Inflammatory macrophage treated with lipopolysaccharide for 1 hour (primary cell): Measurements from ENCODE around the gene HHIPL1.
A peak's percentile ranks its signal among the peaks of the same experiment; 100 is the strongest.

Experiments used
- DNase-seq, 2 donors: peaks; one replicate each; pipeline ENCODE4 v3.0.0-alpha.2; 2020 to 2022

Gene HHIPL1

DNA sequence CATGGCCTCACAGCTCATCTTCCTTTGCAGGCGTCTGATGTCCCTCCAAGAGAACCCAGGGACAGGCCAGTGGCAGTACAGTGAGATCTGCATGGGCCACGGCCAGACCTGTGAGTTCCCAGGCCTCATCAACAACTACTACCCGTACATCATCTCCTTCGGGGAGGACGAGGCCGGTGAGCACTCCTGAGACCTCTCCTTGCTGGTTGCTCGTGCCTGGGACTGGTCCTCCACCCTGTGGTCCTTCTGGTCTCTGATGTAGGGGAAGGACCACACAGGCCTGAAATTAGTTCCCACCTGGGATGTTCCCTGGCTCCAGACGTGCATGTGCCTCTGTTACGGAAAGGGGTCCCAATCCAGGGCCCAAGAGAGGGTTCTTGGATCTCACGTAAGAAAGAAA, 17.9 kb downstream of the HHIPL1 start:
- no peak for DNase-seq

DNA sequence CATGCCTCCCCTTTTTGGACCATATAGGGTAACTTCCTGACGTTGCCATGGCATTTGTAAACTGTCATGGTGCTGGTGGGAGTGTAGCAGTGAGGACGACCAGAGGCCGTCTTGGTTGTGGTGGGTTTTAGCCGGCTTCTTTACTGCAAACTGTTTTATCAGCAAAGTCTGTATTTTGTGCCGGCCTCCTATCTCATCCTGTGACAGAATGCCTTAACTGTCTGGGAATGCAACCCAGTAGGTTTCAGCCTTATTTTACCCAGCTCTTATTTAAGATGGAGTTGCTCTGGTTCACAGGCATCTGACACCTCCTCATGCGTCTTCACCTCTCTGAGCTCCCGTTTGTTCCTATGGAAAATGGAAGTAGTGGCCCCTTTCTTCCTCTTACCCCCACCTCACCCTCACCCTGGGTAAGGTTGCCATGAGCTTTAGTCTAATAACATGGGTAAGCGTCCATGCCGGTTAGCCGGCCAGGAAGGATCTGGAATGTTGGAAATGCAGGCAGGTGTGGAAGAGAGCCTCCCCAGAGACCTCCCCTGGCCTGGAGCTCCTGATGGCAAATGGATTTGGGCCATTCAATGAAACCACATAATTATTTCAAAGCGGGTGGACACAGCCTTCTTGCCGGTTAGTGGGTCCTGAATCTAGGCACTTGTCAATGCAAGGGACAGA, 18.6 kb downstream of the HHIPL1 start:
- no peak for DNase-seq

DNA sequence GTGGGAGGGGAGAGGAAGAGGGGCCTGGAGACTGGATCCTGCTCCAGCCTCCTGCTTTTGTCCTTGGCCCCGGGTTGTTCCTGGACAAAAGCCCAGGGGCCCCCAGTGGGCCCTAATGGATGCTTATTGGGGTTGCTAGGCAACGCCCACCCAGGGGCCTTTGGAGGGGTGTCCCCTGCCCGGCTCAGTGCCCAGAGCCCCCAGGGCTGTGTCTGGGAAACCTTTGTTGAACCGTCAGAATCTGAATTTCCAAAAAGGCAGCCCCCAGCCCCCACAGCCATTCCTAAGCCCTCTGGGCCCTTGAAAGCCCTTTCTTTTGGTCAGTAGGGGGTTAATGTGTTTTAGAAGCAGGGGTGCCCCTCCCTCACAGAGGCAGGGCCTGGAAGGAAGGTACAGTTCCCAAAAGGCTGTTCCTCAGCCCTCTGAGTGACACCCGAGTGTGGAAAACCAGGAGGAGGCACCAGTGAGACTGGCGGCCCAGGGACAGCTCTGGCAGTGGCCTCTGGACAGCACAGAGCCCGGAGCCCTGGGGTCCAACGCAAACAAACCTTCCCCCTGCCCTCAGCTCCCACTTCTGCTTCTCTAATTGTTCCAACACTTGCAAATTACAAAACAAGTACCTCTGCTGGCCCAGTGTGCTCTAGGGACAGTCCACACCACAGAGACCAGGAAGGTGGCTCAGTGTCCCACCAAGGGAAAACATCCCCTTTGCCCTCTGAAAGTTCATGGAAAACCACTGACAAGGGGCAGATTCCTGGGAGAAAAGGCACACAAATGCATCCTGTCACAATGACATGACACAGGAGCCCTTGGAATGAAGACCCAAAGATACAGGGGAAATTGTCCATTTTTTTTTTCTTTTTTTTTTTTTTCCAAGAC, 19.4 kb downstream of the HHIPL1 start:
- DNase-seq = no peak

DNA sequence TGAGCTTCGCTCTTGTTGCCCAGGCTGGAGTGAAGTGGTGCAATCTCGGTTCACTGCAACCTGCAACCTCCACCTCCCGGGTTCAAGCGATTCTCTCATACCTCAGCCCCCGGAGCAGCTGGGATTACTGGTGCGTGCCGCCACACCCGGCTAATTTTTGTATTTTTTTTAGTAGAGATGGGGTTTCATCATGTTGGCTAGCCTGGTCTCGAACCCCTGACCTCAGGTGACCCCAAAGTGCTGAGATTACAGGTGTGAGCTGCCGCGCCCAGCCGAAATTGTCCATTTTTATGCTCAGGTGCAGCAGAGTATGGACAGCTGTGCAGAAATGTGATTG, 20.0 kb downstream of the HHIPL1 start:
- DNase-seq = no peak

DNA sequence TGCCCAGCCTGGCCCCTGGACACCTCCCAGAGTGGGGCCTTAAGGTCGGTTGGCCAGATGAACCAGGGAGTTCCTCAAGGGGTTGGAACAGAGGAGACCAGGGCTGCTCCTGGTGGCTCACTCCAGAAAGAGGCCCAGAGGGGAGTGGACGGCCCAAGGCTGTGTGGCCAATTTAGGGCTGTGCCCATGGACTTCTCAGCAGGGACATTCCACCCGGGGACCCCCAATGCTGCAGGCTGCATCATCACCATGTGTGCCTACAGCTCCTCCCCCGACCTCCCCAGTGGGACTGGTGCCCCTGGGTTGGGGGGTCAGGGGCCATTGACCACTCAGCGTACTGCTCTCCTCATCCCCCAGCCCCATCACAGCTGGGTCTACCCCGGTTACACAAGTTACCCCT, 21.6 kb downstream of the HHIPL1 start:
- no peak for DNase-seq

DNA sequence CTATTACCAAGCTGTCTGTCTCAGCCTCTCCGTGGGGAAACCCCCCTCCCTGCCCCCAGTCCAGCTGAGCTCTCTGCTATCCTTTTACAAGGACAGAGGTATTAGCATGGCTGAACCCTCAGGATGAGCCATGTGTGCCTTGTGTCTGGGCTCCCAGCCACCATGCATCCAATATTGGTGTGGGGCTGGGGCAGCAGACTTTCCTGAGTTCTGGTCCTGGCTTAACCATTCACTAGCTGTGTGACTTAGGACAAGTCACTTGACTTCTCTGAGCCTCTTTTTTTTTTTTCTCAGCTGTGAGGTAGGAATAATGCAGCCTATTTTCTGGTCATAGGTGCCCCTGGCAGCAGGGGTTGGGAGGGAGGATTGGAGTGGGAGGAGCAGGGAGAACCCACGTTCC, 22.1 kb downstream of the HHIPL1 start:
- no peak for DNase-seq

DNA sequence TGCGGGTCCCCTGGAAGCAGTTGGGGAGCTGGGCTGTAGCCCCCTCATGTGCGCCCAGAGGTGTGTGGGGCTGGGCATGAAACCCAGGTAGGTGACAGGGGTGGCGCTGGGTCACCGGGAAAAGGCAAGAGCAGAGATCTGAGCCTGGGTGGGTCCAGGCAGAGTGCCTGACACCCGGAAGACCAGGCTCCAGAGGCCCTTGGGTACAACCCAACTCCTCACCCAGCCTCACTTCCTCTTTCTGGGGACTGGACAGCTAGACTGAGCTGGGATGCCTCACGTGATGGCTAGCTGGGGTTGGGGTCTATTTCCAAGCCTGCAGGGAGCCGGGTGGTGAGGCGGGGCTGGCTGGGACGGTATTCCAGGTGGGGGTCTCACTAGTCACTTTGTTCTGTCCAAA, 22.9 kb downstream of the HHIPL1 start:
- DNase-seq = no peak

DNA sequence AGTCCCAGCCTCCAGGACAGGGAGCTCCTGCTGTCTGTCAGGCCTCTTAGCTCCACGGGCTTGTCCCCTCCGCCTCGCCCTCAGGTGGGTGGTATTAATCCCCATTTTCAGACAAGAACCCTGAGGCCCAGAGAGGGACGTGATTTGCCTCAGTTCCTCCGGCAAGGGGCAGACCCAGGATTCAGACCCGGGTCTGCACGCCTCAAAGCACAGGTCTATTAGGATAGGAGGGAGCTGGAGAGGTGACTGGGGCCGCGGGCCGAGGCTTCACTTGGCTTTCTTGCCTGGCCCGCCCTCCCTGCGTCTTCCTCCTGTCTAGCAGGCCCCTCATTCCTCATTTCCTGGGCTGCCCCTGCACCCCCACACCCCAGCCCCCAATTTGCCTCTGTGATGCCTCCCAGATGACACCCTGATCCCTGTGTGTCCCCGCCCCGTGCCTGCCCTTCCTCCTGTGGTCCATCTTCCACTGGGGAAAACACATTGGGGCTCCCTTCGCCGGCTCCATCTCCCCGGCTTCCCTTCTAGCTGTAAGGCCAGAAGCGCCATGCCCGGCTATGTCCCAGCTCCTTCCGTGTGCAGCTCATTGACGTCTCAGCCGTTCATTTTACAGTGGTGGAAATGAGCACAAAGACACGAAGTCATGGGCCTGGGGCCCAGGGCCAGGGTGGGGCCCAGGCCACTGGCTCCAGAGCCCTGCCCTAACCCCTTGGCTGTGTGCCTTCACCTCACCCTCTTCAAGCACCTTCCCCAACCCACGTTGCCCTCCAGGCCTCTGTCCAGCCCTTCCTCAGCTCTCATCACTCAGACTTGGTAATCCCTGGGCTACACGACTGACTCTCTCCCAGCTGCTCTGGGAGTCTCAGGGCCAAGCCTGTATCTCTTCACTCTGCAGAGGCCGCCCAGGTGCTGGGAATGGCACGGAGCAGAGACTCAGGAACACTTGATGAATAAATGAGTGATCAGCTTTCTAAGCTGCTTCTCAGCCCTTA, 23.7 kb downstream of the HHIPL1 start:
- DNase-seq = no peak

DNA sequence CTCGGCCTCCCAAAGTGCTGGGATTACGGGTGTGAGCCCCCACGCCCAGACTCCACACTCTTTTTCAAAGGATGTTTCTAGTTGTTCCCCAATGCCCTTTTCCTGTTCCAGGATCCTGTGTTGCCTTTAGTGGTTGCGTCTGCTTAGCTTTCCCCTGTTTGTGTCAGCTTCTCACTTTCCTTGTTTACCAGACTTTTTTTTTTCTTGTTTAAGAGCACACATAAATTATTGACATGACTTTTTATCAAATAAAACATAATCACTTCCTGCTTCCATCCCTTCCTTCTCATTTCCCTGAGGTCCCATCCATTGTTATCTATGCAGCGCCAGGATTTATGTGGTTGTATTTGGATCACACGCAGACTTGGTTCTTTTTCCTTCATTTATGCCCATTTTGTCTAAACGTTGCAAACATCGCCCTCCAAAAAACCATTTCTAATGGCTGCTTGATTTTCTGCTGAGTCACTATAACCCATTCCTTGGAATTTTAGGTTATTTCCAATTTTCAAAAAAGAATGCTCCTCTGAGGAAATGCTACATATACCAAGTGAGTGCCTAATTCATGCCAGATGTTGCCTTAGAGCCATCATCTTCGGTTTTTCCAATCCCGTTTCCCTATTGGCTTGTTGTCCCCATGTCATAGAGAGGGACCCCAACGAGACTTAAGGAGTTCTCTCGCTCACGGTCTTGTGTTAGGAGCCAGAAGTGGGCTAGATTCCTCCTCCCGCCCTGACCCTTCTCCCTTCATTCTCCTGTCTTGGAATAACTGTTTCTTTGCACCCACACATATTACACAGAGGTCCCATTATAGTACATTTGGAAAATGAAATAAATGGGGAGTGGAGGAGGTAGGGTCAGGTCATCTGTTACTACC, 25.7 kb downstream of the HHIPL1 start:
- peak in 1 of 2 donors; percentile 10 for DNase-seq

DNA sequence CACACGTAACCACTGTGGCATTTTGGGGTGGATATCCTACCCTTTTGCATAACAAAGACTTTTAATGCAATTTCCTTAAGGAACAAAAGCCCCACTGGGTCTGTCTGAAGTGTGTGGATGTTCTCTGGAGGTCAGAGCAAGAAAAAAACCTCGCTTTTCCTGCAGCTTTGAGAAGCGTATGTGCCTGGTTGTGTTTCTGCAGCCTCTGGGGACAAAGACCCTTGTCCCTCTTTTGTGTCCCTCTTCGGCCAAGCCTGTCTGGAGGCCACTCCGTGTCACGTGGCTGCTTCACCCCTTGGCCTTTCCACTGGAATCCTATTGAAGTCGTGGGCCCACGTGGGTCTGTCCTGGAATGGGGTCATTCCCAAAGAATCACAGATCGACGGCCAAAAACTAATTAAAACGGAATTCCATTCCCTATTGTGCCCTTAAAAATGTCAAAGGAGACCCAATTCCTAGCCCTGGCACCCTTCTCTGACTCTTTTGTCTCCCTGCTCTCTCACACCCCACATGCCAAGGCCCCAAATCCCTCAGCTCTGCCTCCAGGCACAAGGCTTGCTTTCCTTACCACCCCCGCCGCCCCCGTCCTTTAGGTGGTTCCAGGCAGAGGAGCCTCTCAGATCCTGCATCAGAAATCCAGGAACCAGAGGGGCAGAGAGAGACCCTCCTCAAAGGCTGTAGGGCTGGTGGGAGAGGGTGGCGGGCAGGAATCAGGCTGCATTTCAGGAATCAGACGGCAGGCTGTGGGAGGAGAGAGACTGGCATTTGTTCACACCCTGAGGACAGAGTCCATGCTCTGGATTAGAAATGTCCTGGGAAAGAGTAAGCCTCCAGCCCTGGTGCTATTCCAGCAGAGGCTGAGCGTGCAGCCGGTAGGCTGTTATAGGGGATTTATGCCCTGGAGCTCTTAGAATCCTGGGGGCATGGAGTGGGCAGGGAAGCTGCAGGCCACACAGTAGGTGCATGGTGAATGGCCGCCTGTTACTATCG, 26.6 kb downstream of the HHIPL1 start:
- peak in 1 of 2 donors; percentile 15 for DNase-seq

DNA sequence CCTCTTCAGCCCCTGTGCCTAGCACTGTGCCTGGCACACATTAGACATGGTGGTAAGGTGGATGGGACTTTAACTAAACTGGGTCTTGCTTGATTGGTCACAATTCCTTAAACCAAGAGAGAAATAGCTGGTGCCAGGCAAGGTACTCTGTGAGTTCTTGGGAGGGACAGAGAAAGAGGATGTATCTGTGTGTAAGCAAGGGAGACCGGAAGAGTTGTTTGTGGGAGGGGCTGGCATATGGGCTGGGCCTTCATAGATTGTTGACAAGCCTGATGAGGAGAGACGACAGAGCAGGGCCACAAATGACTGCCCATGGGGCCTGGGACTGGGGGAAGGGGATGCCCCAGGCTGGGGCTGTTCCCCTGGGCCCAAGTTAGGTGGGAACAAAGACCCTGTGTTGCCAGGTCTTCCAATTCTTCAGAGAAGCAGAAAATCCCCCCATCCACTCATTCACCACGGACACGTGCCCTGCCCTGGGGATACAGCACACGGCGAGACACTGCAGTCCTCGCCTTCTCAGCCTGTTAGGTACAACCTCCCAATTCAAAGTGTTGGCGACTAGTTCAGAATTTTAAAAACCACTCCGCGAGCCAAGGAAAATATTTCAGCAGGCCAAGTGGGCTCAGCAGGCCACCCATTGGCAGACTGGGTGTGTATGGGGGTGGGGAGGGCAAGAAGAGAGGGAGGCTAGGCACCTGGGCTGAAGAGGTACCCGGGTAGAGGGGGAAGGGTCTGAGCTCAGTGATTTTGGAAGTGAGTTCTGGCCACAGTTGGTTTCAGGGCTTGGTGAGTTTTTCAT, 27.8 kb downstream of the HHIPL1 start:
- peak; percentile 13 to 32 for DNase-seq

DNA sequence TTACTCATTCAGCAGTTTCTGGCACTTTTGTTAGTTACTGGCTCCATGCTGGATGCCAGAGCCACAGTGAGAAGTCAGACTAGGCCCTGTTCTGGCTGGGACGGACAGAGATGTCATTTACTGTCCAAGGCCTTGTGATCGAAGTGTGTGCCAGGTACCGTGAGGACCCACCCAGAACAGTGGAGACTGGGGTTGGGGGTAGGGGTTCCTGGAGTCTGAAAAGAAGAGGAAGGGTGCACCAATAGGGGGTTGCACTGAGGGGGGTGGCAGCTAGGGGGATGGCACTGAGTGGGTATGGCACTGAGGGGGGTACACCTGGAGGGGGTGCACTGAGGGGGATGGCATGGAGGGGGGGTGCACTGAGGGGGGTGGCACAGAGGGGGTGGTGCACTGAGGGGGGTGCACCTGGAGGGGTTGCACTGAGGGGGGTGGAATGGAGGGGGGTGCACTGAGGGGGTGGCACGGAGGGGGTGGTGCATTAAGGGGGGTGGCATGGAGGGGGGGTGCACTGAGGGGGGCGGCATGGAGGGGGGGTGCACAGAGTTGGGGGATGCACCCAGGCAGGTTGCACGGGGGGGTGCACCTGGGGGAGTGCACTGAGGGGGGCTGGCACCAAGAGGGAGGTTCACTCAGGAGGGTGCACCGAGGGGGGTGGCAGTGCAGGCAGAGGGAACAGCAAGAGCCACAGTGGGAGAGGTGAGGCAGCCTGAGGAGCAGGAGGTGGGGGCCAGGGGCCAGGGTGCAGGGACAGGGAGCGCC, 28.6 kb downstream of the HHIPL1 start:
- DNase-seq = no peak

DNA sequence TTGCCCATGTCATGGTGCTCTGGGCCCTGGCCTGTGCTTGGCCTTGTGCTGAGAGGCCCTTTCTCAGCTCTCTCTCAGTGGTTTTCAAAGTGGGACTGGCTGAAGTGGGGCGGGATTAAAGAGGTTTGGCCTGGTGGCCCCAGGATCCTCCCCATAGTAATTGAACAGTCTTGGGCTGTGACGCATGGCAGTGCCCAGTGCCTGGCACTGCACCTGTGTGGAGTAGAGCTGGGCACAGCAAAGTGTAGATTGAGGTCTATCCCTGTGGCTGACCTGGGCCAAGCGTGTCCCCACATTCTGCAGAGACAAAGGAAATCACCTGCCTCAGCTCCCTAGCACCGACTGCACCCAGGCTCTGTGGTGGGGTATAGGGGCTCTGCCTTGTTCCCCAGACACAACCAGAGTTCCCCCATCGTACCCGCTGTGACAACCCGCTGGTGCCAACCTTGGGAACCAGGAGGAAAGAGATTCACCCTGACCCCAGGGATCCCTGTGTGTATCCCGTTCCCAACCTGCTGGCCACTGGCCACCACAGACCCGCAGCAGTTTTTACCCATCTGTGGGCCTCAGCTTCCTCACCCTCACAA, 29.2 kb downstream of the HHIPL1 start:
- no peak for DNase-seq

DNA sequence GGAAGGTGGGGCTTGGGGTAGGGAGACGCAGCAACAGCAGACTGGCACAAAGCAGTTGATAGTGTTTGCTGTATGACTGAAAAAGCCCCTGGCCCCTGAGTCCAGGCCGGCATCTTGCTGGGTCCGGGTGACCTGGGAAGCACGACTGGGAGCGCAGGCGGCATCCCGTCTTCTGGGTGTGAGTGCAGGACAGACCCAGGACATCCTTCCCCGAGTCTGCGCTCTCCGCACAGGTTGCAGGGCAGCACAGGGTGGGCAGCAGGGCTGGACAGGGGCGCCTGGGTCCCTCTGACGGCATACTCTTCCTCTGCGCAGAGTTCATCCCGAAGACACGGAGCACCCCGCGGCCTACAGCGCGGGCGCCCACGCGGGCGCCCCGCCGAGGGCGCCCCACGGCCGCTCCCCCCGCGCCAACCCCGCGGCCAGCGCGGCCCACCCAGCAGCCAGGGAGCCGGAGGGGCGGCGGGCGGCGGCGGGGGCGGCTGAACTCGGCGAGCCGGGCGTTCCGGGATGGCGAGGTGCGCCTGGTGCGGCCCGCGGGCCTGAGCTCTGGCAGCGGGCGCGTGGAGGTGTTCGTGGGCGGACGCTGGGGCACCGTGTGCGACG, 29.9 kb downstream of the HHIPL1 start:
- DNase-seq = no peak

DNA sequence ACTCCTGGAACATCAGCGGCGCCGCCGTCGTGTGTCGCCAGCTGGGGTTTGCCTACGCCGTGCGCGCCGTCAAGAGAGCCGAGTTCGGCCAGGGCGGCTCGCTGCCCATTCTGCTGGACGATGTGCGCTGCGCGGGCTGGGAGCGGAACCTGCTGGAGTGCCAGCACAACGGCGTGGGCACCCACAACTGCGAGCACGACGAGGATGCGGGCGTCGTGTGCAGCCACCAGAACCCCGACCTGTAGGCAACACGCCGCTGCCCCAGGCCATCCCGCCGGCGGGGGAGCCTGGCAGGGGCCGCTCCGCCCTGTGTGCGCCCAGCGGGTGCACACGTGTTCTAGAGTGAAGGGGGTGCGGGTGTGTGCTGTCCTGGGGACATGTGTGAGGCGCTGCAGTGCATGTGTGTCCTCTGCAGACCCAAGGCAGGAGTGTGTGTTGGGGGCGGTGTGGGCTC, 30.5 kb downstream of the HHIPL1 start:
- no peak for DNase-seq

DNA sequence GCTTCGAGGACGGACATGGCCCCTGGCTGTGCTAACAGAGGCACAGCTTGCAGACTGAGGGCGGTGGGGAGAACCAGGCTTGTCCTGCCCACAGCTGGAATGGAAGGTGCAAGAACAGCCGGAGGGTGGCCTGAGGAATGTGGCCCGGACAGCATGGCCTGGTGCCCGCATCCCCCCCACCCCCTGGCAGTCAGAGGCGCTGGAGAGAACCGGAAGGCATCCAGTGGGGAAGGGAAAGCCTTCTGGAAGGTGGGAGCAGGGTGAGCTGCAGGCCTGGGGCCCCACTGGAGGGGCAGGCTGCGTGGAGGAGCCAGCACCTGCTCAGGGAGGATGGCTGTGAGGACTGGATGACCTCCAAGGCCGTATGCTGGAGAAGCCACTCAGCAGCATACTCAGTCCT, 31.0 kb downstream of the HHIPL1 start:
- no peak for DNase-seq

DNA sequence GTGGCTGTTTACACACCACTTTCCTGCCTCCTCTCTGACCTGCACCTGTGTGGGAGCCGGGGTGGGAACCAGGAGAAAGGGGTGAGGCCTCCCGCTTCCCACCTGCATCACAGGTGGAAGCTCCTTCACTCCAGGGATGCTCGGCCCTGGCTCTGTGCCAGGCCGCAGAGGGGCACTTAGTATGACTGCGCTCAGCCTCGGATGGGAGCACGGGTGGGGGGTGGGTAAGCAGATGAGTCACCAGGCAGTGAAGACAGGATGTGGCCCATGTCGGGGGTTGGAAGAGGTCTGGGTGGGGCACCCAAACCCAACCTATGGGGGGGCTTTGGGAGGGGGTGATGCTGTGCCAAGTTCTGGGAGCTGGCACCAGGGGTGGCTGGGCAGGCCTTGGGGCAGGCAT, 31.7 kb downstream of the HHIPL1 start:
- DNase-seq = no peak
